Measurements from ENCODE around the gene FBN1.

Gene FBN1

GRCh38 chr15:48625126-48625525 is 20.4 kb downstream of the FBN1 start:
- Histone ChIP-seq H3K4me2 (ENCODE audit: low read length, poor library complexity, severe bottlenecking) (no peak overlapping the region), H3K27ac (ENCODE audit: low read length, poor library complexity, severe bottlenecking) (peak overlapping the region; percentile 78), H3K18ac (ENCODE audit: low read depth in 1 of 2, low read length in 2 of 2) (peak overlapping the region in 1 of 2 experiments; percentile 29), H3K4me1 (ENCODE audit: control insufficient read depth, insufficient read depth, low read depth, low read length) (peaks cover 11% of the 10 kb centered on the region), H4K91ac (ENCODE audit: low read length) (peak overlapping the region; percentile 43), H2BK120ac (ENCODE audit: low read depth, low read length) (no peak overlapping the region), H3K9me3 (ENCODE audit: control insufficient read depth, low read length) (no peaks in the 10 kb centered on the region), H2BK12ac (ENCODE audit: low read length in 2 of 2) (peak overlapping the region in 1 of 2 experiments; percentile 35), H3K14ac (ENCODE audit: low read length in 2 of 2) (no peak overlapping the region), H3K36me3 (ENCODE audit: control insufficient read depth in 1 of 2, insufficient read depth in 2 of 2, low read depth in 1 of 2, low read length in 2 of 2) (peaks cover 3 to 57% of the 10 kb centered on the region in 2 experiments), H3K4ac (ENCODE audit: low read depth in 1 of 2, low read length in 2 of 2) (no peak overlapping the region), H3K79me1 (replicated peaks; ENCODE audit: low read length, poor library complexity, severe bottlenecking) (peaks cover 5% of the 10 kb centered on the region), H3K9ac (ENCODE audit: low read length) (peak overlapping the region; percentile 17), H4K8ac (ENCODE audit: low read length) (peak overlapping the region; percentile 39), H3K23ac (ENCODE audit: low read length in 2 of 2) (peak overlapping the region in 1 of 2 experiments; percentile 46), H3K27me3 (ENCODE audit: control insufficient read depth in 1 of 2, insufficient read depth in 1 of 2, low read length in 2 of 2) (no peaks in the 10 kb centered on the region), H3K4me3 (ENCODE audit: insufficient read depth in 1 of 2, low read depth in 1 of 2, low read length in 2 of 2) (no peak overlapping the region), H2AK5ac (ENCODE audit: low read length, severe bottlenecking) (no peak overlapping the region), H2AFZ (ENCODE audit: low read depth, low read length) (no peak overlapping the region), H2BK15ac (ENCODE audit: low read depth, poor library complexity, severe bottlenecking) (no peak overlapping the region), H2BK5ac (ENCODE audit: low read depth, low read length, poor library complexity, severe bottlenecking) (no peak overlapping the region)
- no peak for DNase-seq
- WGBS: 82% methylated on average over 2 of the region's 2 CpGs

- no peak overlapping the region for H3K14ac ChIP-seq (ENCODE audit: low read length in 2 of 2)
These were observed 20.8 kb downstream of the FBN1 start for GRCh38 chr15:48624700-48625099.

GRCh38 chr15:48623456-48623855 is 22.1 kb downstream of the FBN1 start:
- Histone ChIP-seq H2BK12ac (ENCODE audit: low read length in 2 of 2) (no peak overlapping the region), H2BK5ac (ENCODE audit: low read depth, low read length, poor library complexity, severe bottlenecking) (no peak overlapping the region), H4K91ac (ENCODE audit: low read length) (no peak overlapping the region), H3K4me2 (ENCODE audit: low read length, poor library complexity, severe bottlenecking) (no peak overlapping the region), H3K4me3 (ENCODE audit: insufficient read depth in 1 of 2, low read depth in 1 of 2, low read length in 2 of 2) (no peak overlapping the region), H4K8ac (ENCODE audit: low read length) (no peak overlapping the region), H3K9ac (ENCODE audit: low read length) (no peak overlapping the region), H3K27ac (ENCODE audit: low read length, poor library complexity, severe bottlenecking) (no peak overlapping the region), H3K14ac (ENCODE audit: low read length in 2 of 2) (no peak overlapping the region), H3K23ac (ENCODE audit: low read length in 2 of 2) (no peak overlapping the region), H2AK5ac (ENCODE audit: low read length, severe bottlenecking) (no peak overlapping the region), H3K79me1 (replicated peaks; ENCODE audit: low read length, poor library complexity, severe bottlenecking) (peaks cover 4% of the 10 kb centered on the region), H2BK15ac (ENCODE audit: low read depth, poor library complexity, severe bottlenecking) (no peak overlapping the region), H2AFZ (ENCODE audit: low read depth, low read length) (no peak overlapping the region), H3K4me1 (ENCODE audit: control insufficient read depth, insufficient read depth, low read depth, low read length) (peaks cover 13% of the 10 kb centered on the region), H3K36me3 (ENCODE audit: control insufficient read depth in 1 of 2, insufficient read depth in 2 of 2, low read depth in 1 of 2, low read length in 2 of 2) (peaks cover 9 to 64% of the 10 kb centered on the region in 2 experiments), H2BK120ac (ENCODE audit: low read depth, low read length) (no peak overlapping the region), H3K18ac (ENCODE audit: low read depth in 1 of 2, low read length in 2 of 2) (no peak overlapping the region), H3K27me3 (ENCODE audit: control insufficient read depth in 1 of 2, insufficient read depth in 1 of 2, low read length in 2 of 2) (no peaks in the 10 kb centered on the region), H3K4ac (ENCODE audit: low read depth in 1 of 2, low read length in 2 of 2) (no peak overlapping the region), H3K9me3 (ENCODE audit: control insufficient read depth, low read length) (no peaks in the 10 kb centered on the region)
- 100% methylated on average over 1 of the region's 1 CpG for WGBS
- no peak for DNase-seq

More at GRCh38 chr15:48624700-48625099, 20.8 kb downstream of the FBN1 start:
- Histone ChIP-seq H3K9me3 (ENCODE audit: control insufficient read depth, low read length) (no peaks in the 10 kb centered on the region), H3K4me1 (ENCODE audit: control insufficient read depth, insufficient read depth, low read depth, low read length) (peaks cover 11% of the 10 kb centered on the region), H3K23ac (ENCODE audit: low read length in 2 of 2) (no peak overlapping the region), H3K79me1 (replicated peaks; ENCODE audit: low read length, poor library complexity, severe bottlenecking) (peaks cover 5% of the 10 kb centered on the region), H2AK5ac (ENCODE audit: low read length, severe bottlenecking) (peak overlapping the region; percentile 71), H2AFZ (ENCODE audit: low read depth, low read length) (no peak overlapping the region), H2BK15ac (ENCODE audit: low read depth, poor library complexity, severe bottlenecking) (peak overlapping the region; percentile 38), H3K4ac (ENCODE audit: low read depth in 1 of 2, low read length in 2 of 2) (no peak overlapping the region), H2BK120ac (ENCODE audit: low read depth, low read length) (no peak overlapping the region), H3K18ac (ENCODE audit: low read depth in 1 of 2, low read length in 2 of 2) (no peak overlapping the region), H3K4me3 (ENCODE audit: insufficient read depth in 1 of 2, low read depth in 1 of 2, low read length in 2 of 2) (no peak overlapping the region), H4K8ac (ENCODE audit: low read length) (no peak overlapping the region), H3K36me3 (ENCODE audit: control insufficient read depth in 1 of 2, insufficient read depth in 2 of 2, low read depth in 1 of 2, low read length in 2 of 2) (peaks cover 3 to 57% of the 10 kb centered on the region in 2 experiments), H3K9ac (ENCODE audit: low read length) (peak overlapping the region; percentile 17), H2BK12ac (ENCODE audit: low read length in 2 of 2) (no peak overlapping the region), H2BK5ac (ENCODE audit: low read depth, low read length, poor library complexity, severe bottlenecking) (no peak overlapping the region), H4K91ac (ENCODE audit: low read length) (no peak overlapping the region), H3K27me3 (ENCODE audit: control insufficient read depth in 1 of 2, insufficient read depth in 1 of 2, low read length in 2 of 2) (no peaks in the 10 kb centered on the region), H3K4me2 (ENCODE audit: low read length, poor library complexity, severe bottlenecking) (no peak overlapping the region), H3K27ac (ENCODE audit: low read length, poor library complexity, severe bottlenecking) (peak overlapping the region; percentile 78)
- 100% methylated on average over 4 of the region's 4 CpGs for WGBS
- DNase-seq: no peak

GRCh38 chr15:48622237-48622636 is 23.3 kb downstream of the FBN1 start:
- Histone ChIP-seq H3K27ac (ENCODE audit: low read length, poor library complexity, severe bottlenecking) (no peak overlapping the region), H3K18ac (ENCODE audit: low read depth in 1 of 2, low read length in 2 of 2) (no peak overlapping the region), H3K4me3 (ENCODE audit: insufficient read depth in 1 of 2, low read depth in 1 of 2, low read length in 2 of 2) (no peak overlapping the region), H3K36me3 (ENCODE audit: control insufficient read depth in 1 of 2, insufficient read depth in 2 of 2, low read depth in 1 of 2, low read length in 2 of 2) (peaks cover 6 to 61% of the 10 kb centered on the region in 2 experiments), H3K27me3 (ENCODE audit: control insufficient read depth in 1 of 2, insufficient read depth in 1 of 2, low read length in 2 of 2) (no peaks in the 10 kb centered on the region), H3K14ac (ENCODE audit: low read length in 2 of 2) (no peak overlapping the region), H3K4me2 (ENCODE audit: low read length, poor library complexity, severe bottlenecking) (no peak overlapping the region), H2BK15ac (ENCODE audit: low read depth, poor library complexity, severe bottlenecking) (no peak overlapping the region), H2AFZ (ENCODE audit: low read depth, low read length) (no peak overlapping the region), H4K91ac (ENCODE audit: low read length) (no peak overlapping the region), H3K23ac (ENCODE audit: low read length in 2 of 2) (no peak overlapping the region), H3K79me1 (replicated peaks; ENCODE audit: low read length, poor library complexity, severe bottlenecking) (peaks cover 4% of the 10 kb centered on the region), H2BK120ac (ENCODE audit: low read depth, low read length) (no peak overlapping the region), H3K9ac (ENCODE audit: low read length) (peak overlapping the region; percentile 70), H3K9me3 (ENCODE audit: control insufficient read depth, low read length) (no peaks in the 10 kb centered on the region), H2BK12ac (ENCODE audit: low read length in 2 of 2) (no peak overlapping the region), H4K8ac (ENCODE audit: low read length) (no peak overlapping the region), H3K4ac (ENCODE audit: low read depth in 1 of 2, low read length in 2 of 2) (no peak overlapping the region), H2AK5ac (ENCODE audit: low read length, severe bottlenecking) (no peak overlapping the region), H3K4me1 (ENCODE audit: control insufficient read depth, insufficient read depth, low read depth, low read length) (peaks cover 12% of the 10 kb centered on the region), H2BK5ac (ENCODE audit: low read depth, low read length, poor library complexity, severe bottlenecking) (no peak overlapping the region)
- WGBS: over 99% methylated on average over 2 of the region's 2 CpGs
- DNase-seq: peak; percentile 62

Data from mesenchymal stem cell (in vitro differentiated cells and primary cell).